B cell (primary cell): ENCODE results near the gene NEO1. TPM values are rescaled to one million over a fixed set of nuclear protein-coding genes. Genes with fewer than 3 reads are reported as not detected.

ENCODE experiments used
- ATAC-seq: fragments of 200-7000 bp; cut with Tn5 transposase; one replicate; pipeline ENCODE4 v1.10.0; 2021; ENCODE audit warnings: low read depth, mild to moderate bottlenecking, moderate number of reproducible peaks, moderate library complexity
- CTCF ChIA-PET: fragments of 350-600 bp; sonication (Branson Sonifier 250); formaldehyde crosslinking; loops from one replicate; lab custom pipeline; 2021; ENCODE audit warnings: antibody characterized with exemption, inconsistent platforms; lab: Charles Lee
- POLR2A ChIA-PET: fragments of 350-600 bp; sonication (Branson Sonifier 250); formaldehyde crosslinking; loops from one replicate; lab custom pipeline; 2021; ENCODE audit warnings: antibody characterized with exemption; lab: Charles Lee
- DNase-seq: peaks from one replicate; pipeline ENCODE4 v3.0.0; 2013
- H2AFZ ChIP-seq: 2 replicates; pipeline ENCODE4 v1.6.1; 2012; ENCODE audit warnings: mild to moderate bottlenecking, low read depth, low read length; ENCODE audit not compliant: insufficient read depth, poor library complexity, severe bottlenecking
- H3K27ac ChIP-seq, 2 donors: 1 replicate in 1 of 2; 2 replicates in 1 of 2; pipeline ENCODE4 v1.5.1; 2012 to 2013; ENCODE audit warnings: low read length in 2 of 2, mild to moderate bottlenecking in 2 of 2, moderate library complexity in 1 of 2
- H3K27me3 ChIP-seq, 4 experiments: fragments of 200-600 bp in 1 of 4; sonication (generic) in 1 of 4; replicated peaks in 1 of 4; 1 replicate in 2 of 4; 2 replicates in 2 of 4; pipeline versions ENCODE4 v1.6.1 to v1.7.0; 2013 to 2016; ENCODE audit warnings: low read length in 3 of 4, mild to moderate bottlenecking in 2 of 4, mixed read lengths in 1 of 4, moderate library complexity in 1 of 4; ENCODE audit not compliant: insufficient read depth in 4 of 4, control insufficient read depth in 3 of 4; ENCODE audit errors: control extremely low read depth in 1 of 4
- H3K36me3 ChIP-seq, 2 experiments: replicated peaks in 1 of 2; 1 replicate in 1 of 2; 2 replicates in 1 of 2; pipeline versions ENCODE4 v1.6.1 to v1.7.1; 2013; ENCODE audit warnings: low read length in 1 of 2; ENCODE audit not compliant: insufficient read depth in 2 of 2, control insufficient read depth in 1 of 2; ENCODE audit errors: control extremely low read depth in 1 of 2, extremely low read depth in 1 of 2
- H3K4me1 ChIP-seq, 2 donors: fragments of 200-600 bp in 1 of 2; sonication (generic) in 1 of 2; 1 replicate in 1 of 2; 2 replicates in 1 of 2; pipeline versions ENCODE4 v1.5.1 to v1.6.1; 2013 to 2017; ENCODE audit warnings: low read length in 2 of 2; ENCODE audit not compliant: control insufficient read depth in 2 of 2, insufficient read depth in 2 of 2
- H3K4me2 ChIP-seq: replicated peaks from 2 replicates; pipeline ENCODE3; 2012; ENCODE audit warnings: mild to moderate bottlenecking, low read depth, low read length; ENCODE audit not compliant: poor library complexity, severe bottlenecking
- H3K4me3 ChIP-seq, 5 experiments: fragments of 200-600 bp in 1 of 5; sonication (generic) in 1 of 5; 1 replicate in 3 of 5; 2 replicates in 2 of 5; pipeline versions ENCODE4 v1.5.1 to v1.7.0; 2011 to 2016; ENCODE audit warnings: low read length in 4 of 5, mild to moderate bottlenecking in 4 of 5, low read depth in 2 of 5, control low read depth in 1 of 5, moderate library complexity in 1 of 5; ENCODE audit not compliant: insufficient read depth in 1 of 5; ENCODE audit errors: control extremely low read depth in 1 of 5, extremely low read depth in 1 of 5
- H3K79me2 ChIP-seq: fragments of 200-600 bp; sonication (generic); one replicate; pipeline ENCODE4 v1.6.0; 2016; ENCODE audit warnings: low read length; ENCODE audit not compliant: control insufficient read depth, insufficient read depth
- H3K9ac ChIP-seq: fragments of 200-600 bp; sonication (generic); 2 replicates; pipeline ENCODE4 v1.6.1; 2017; ENCODE audit warnings: mild to moderate bottlenecking, low read length, moderate library complexity
- H3K9me3 ChIP-seq, 3 donors: one replicate each; pipeline versions ENCODE4 v1.6.1 to v1.7.1; 2013; ENCODE audit warnings: low read length in 2 of 3; ENCODE audit not compliant: control insufficient read depth in 2 of 3, insufficient read depth in 1 of 3; ENCODE audit errors: control extremely low read depth in 1 of 3
- H4K20me1 ChIP-seq: 2 replicates; pipeline ENCODE4 v1.6.0; 2012; ENCODE audit warnings: mild to moderate bottlenecking, low read length; ENCODE audit not compliant: insufficient read depth, control insufficient read depth, poor library complexity, severe bottlenecking
- H3K27ac Mint-ChIP-seq: one replicate; pipeline ENCODE4 v1.8.0; 2021; ENCODE audit warnings: mixed read lengths
- H3K27me3 Mint-ChIP-seq: one replicate; pipeline ENCODE4 v1.8.0; 2021; ENCODE audit warnings: mixed read lengths
- H3K4me1 Mint-ChIP-seq: one replicate; pipeline ENCODE4 v1.8.0; 2021; ENCODE audit warnings: mixed read lengths
- H3K4me3 Mint-ChIP-seq: one replicate; pipeline ENCODE4 v1.8.0; 2021; ENCODE audit warnings: mixed read lengths
- H3K9me3 Mint-ChIP-seq: one replicate; pipeline ENCODE4 v1.8.0; 2022; ENCODE audit warnings: mixed read lengths; ENCODE audit not compliant: insufficient read depth
- CTCF ChIP-seq: fragments of 200-600 bp; IDR thresholded peaks from one replicate; pipeline ENCODE4 v1.8.0; 2022; ENCODE audit warnings: antibody characterized with exemption, mild to moderate bottlenecking
- EZH2 ChIP-seq: IDR thresholded peaks from 2 replicates; pipeline ENCODE4 v1.6.1; 2012; ENCODE audit warnings: borderline replicate concordance, low read depth, mild to moderate bottlenecking, moderate library complexity, low read length; ENCODE audit not compliant: insufficient read depth, poor library complexity, severe bottlenecking
- WGBS: methylation state at CpG from one replicate; pipeline ENCODE4 v1.1.5; 2013; ENCODE audit warnings: missing lambda C conversion rate; ENCODE audit not compliant: insufficient coverage; 5-methylcytosine and 5-hydroxymethylcytosine counted together
- intact Hi-C: fragments of 100-400 bp; cut with micrococcal nuclease; formaldehyde crosslinking; loops from one replicate; pipeline ENCODE4 v1.10.0; 2022
- polyA plus RNA-seq: library from polyadenylated mRNA; depleted of rRNA; stranded (reverse); fragments of >200 nt; gene quantifications from 2 replicates; pipeline ENCODE4 v1.2.3, GENCODE V29; 2012
- total RNA-seq, 2 donors: library from RNA; stranded (reverse); fragments of 120-200 nt in 1 of 2; gene quantifications; 1 replicate in 1 of 2; 2 replicates in 1 of 2; pipeline versions ENCODE4 v1.2.3 to v1.2.4, GENCODE V29; 2013 to 2022

NEO1 gene
- total and polyA plus RNA-seq, 2 donors (not counting 1 experiment from before 2014, with no cell fraction given): 1.3 to 3.9 TPM

GRCh38 chr15:73054417-73054953 is 2.2 kb downstream of the NEO1 start:
- Histone ChIP-seq H3K9me3 (no peaks in the 10 kb centered on the region), H4K20me1 (no peaks in the 10 kb centered on the region), H2AFZ (no peak overlapping the region), H3K4me1 (peaks cover 8 to 11% of the 10 kb centered on the region in 2 donors), H3K9ac (no peak overlapping the region), H3K79me2 (no peaks in the 10 kb centered on the region), H3K27ac (no peak overlapping the region), H3K27me3 (peaks cover 0 to 37% (median 29%) of the 10 kb centered on the region in 4 experiments), H3K4me2 (no peak overlapping the region), H3K4me3 (no peak overlapping the region), H3K36me3 (no peaks in the 10 kb centered on the region)
- H3K27ac Mint-ChIP-seq: no peak overlapping the region
- ChIA-PET CTCF (no interaction called here), POLR2A (no interaction called here)
- peaks cover 10% of the 10 kb centered on the region for H3K4me1 Mint-ChIP-seq
- no peaks in the 10 kb centered on the region for H3K9me3 Mint-ChIP-seq
- no peak for TF ChIP-seq EZH2
- TF ChIP-seq CTCF: no peak
- no peak overlapping the region for H3K4me3 Mint-ChIP-seq
- 78% methylated on average over 5 of the region's 6 CpGs for WGBS
- intact Hi-C loops: loop anchor here (5.0 to 10.0 kb wide), 2 partner anchors 580 to 937 kb away; partner anchors contain the start of genes MYO9A, NPTN and SENP8
- DNase-seq (no peak), ATAC-seq (no peak)
- H3K27me3 Mint-ChIP-seq: peaks cover 36% of the 10 kb centered on the region

- Mint-ChIP-seq H3K4me1 (peaks cover 7% of the 10 kb centered on the region), H3K9me3 (no peaks in the 10 kb centered on the region), H3K27me3 (peaks cover 33% of the 10 kb centered on the region), H3K4me3 (no peak overlapping the region), H3K27ac (no peak overlapping the region)
- ChIA-PET POLR2A (no interaction called here), CTCF (no interaction called here)
- Histone ChIP-seq H3K79me2 (no peaks in the 10 kb centered on the region), H3K4me2 (no peak overlapping the region), H3K4me3 (no peak overlapping the region), H3K9me3 (no peaks in the 10 kb centered on the region), H3K4me1 (peaks cover 8% of the 10 kb centered on the region in 2 donors), H3K27me3 (peaks cover 0 to 31% (median 29%) of the 10 kb centered on the region in 4 experiments), H3K36me3 (no peaks in the 10 kb centered on the region), H2AFZ (no peak overlapping the region), H4K20me1 (no peaks in the 10 kb centered on the region), H3K9ac (no peak overlapping the region), H3K27ac (no peak overlapping the region)
- no CpG with 5 or more reads among the region's 3 CpGs for WGBS
- DNase-seq: no peak
- intact Hi-C loops: loop anchor here (10.0 kb wide), 1 partner anchor 578 kb away; the partner anchor contains the start of gene NPTN
- no peak for ATAC-seq
- TF ChIP-seq EZH2 (no peak), CTCF (no peak)
These were observed 4.2 kb downstream of the NEO1 start for GRCh38 chr15:73056460-73056859.
